K562 (cell line): ENCODE measurements around the gene WWOX. TPM values are rescaled to one million over a fixed set of nuclear protein-coding genes. Genes with fewer than 3 reads are reported as not detected.

Experiments used
- ATAC-seq: fragments of 200-7000 bp; cut with Tn5 transposase; 3 replicates; pipeline ENCODE4 v1.9.1; 2020; ENCODE audit warnings: moderate library complexity
- BruUV-seq: library from RNA; stranded (reverse); fragments of 400-500 nt; replicated peaks from 2 replicates; lab custom pipeline; 2021; lab: Mats Ljungman, UMichigan
- CTCF ChIA-PET: fragments of 300-600 bp; formaldehyde crosslinking; extraction: SDS; loops from one replicate; lab custom pipeline; 2021; ENCODE audit warnings: low intra/inter-chr PET ratio; lab: Yijun Ruan, JAX
- POLR2A ChIA-PET: fragments of 300-600, 350-650 bp; sonication (Branson Sonifier 250); formaldehyde crosslinking; extraction: SDS; loops from one replicate; lab custom pipeline; 2021; ENCODE audit warnings: antibody characterized with exemption, inconsistent platforms; lab: Yijun Ruan, JAX
- DNase-seq, 4 experiments: peaks; one replicate each; pipeline versions ENCODE4 v3.0.0 to v3.0.0-alpha.2; 2011 to 2018; ENCODE audit warnings: low spot score in 3 of 4, mixed read lengths in 3 of 4; ENCODE audit errors: extremely low read depth in 1 of 4
- FAIRE-seq: peaks from 2 replicates; lab custom pipeline; 2011; peaks lifted over from hg19 to GRCh38; lab: Jason Lieb, UNC
- H2AFZ ChIP-seq: 2 replicates; pipeline ENCODE4 v1.6.0; 2011; ENCODE audit warnings: low read depth, low read length, control low read depth, inconsistent platforms
- H3K27ac ChIP-seq: fragments of 200-600 bp; 3 replicates; pipeline ENCODE4 v1.8.0; 2011; ENCODE audit warnings: low read depth, mild to moderate bottlenecking, control low read depth, inconsistent platforms, low read length, moderate library complexity, mixed read lengths; ENCODE audit errors: extremely low read depth
- H3K27me3 ChIP-seq, 2 experiments: fragments of 300-600 bp in 1 of 2; 2 replicates in 1 of 2; 3 replicates in 1 of 2; pipeline versions ENCODE4 v1.6.0 to v1.8.0; 2011; ENCODE audit warnings: inconsistent platforms in 2 of 2, low read length in 2 of 2, mild to moderate bottlenecking in 1 of 2, mixed read lengths in 1 of 2, moderate library complexity in 1 of 2; ENCODE audit not compliant: control insufficient read depth in 2 of 2, insufficient read depth in 2 of 2
- H3K36me3 ChIP-seq: fragments of 300-600 bp; 3 replicates; pipeline ENCODE4 v1.8.0; 2011; ENCODE audit warnings: mild to moderate bottlenecking, low read length, inconsistent platforms; ENCODE audit not compliant: control insufficient read depth, insufficient read depth
- H3K4me1 ChIP-seq, 2 experiments: fragments of 200-600 bp in 1 of 2; replicated peaks in 1 of 2; 2 replicates in 1 of 2; 3 replicates in 1 of 2; pipeline versions ENCODE4 v1.5.1 to v1.8.0; 2011; ENCODE audit warnings: inconsistent platforms in 2 of 2, low read length in 2 of 2, mild to moderate bottlenecking in 1 of 2, mixed read lengths in 1 of 2, moderate library complexity in 1 of 2; ENCODE audit not compliant: control insufficient read depth in 2 of 2, insufficient read depth in 2 of 2
- H3K4me2 ChIP-seq: 2 replicates; pipeline ENCODE4 v1.6.1; 2011; ENCODE audit warnings: low read length, control low read depth, inconsistent platforms, mixed read lengths; ENCODE audit not compliant: insufficient read depth
- H3K4me3 ChIP-seq: fragments of 200-600 bp; sonication (generic), shearing (Covaris generic); 2 replicates; pipeline ENCODE4 v1.5.1; 2016; ENCODE audit warnings: control low read depth, inconsistent platforms
- H3K79me2 ChIP-seq: fragments of 200-600 bp; 3 replicates; pipeline ENCODE4 v1.8.0; 2011; ENCODE audit warnings: low read length, inconsistent platforms; ENCODE audit not compliant: control insufficient read depth, insufficient read depth
- H3K9ac ChIP-seq, 2 experiments: 2 replicates each; pipeline versions ENCODE4 v1.6.0 to v1.6.1; 2011; ENCODE audit warnings: low read depth in 2 of 2, low read length in 2 of 2, control low read depth in 1 of 2, inconsistent platforms in 1 of 2, mild to moderate bottlenecking in 1 of 2, mixed read lengths in 1 of 2; ENCODE audit not compliant: insufficient read depth in 1 of 2
- H3K9me1 ChIP-seq: one replicate; pipeline ENCODE4 v1.6.0; 2011; ENCODE audit warnings: inconsistent platforms, mild to moderate bottlenecking, low read length, moderate library complexity; ENCODE audit not compliant: control insufficient read depth, insufficient read depth
- H3K9me3 ChIP-seq: replicated peaks from 2 replicates; pipeline ENCODE4 v1.5.1; 2011; ENCODE audit warnings: low read depth, low read length, inconsistent platforms; ENCODE audit not compliant: control insufficient read depth, insufficient read depth
- H4K20me1 ChIP-seq: replicated peaks from 2 replicates; pipeline ENCODE4 v1.6.1; 2011; ENCODE audit warnings: low read length, inconsistent platforms, mixed read lengths; ENCODE audit not compliant: control insufficient read depth, insufficient read depth
- ARHGAP35 ChIP-seq: fragments of 450-650 bp; IDR thresholded peaks from 2 replicates; pipeline ENCODE4 v1.6.1; 2018; ENCODE audit not compliant: partially characterized antibody
- ARNT ChIP-seq, 2 experiments: fragments of 450-650 bp; IDR thresholded peaks; 2 replicates each; pipeline ENCODE4 v1.6.1; 2016; ENCODE audit warnings: mild to moderate bottlenecking in 1 of 2
- HNRNPH1 ChIP-seq: fragments of 200-400 bp; formaldehyde crosslinking; optimal IDR thresholded peaks from 2 replicates; pipeline ENCODE3; 2017; ENCODE audit warnings: low read depth, mild to moderate bottlenecking, low read length, moderate library complexity
- NBN ChIP-seq: fragments of 450-650 bp; IDR thresholded peaks from 2 replicates; pipeline ENCODE4 v1.6.1; 2016; ENCODE audit warnings: low read depth, mild to moderate bottlenecking
- SRSF3 ChIP-seq: fragments of 200-400 bp; formaldehyde crosslinking; IDR thresholded peaks from 2 replicates; pipeline ENCODE4 v1.6.1; 2016; ENCODE audit warnings: mild to moderate bottlenecking, low read length, moderate library complexity; ENCODE audit not compliant: insufficient read depth
- TSC22D4 ChIP-seq: fragments of 450-650 bp; IDR thresholded peaks from 2 replicates; pipeline ENCODE4 v1.6.1; 2016; ENCODE audit warnings: missing genetic modification characterization, missing biosample characterization, control low read depth
- ZBED1 ChIP-seq: IDR thresholded peaks from 2 replicates; pipeline ENCODE4 v1.6.1; 2014
- ZNF23 ChIP-seq: fragments of 250-450 bp; sonication (Bioruptor Pico); IDR thresholded peaks from 2 replicates; pipeline ENCODE4 v1.4.0; 2020; ENCODE audit warnings: mild to moderate bottlenecking
- WGBS: fragments of 100-300 bp; shearing (Covaris generic); methylation state at CpG from one replicate; pipeline ENCODE4 v1.1.6; 2016; ENCODE audit warnings: low coverage, mixed read lengths; ENCODE audit not compliant: insufficient coverage; ENCODE audit errors: missing lambda C conversion rate; 5-methylcytosine and 5-hydroxymethylcytosine counted together
- in situ Hi-C: fragments of 300-500 bp; cut with MboI; formaldehyde crosslinking; loops from 4 replicates; pipeline ENCODE4 v1.15.0; 2018; ENCODE audit warnings: inconsistent platforms, mixed read lengths
- intact Hi-C: fragments of 100-400 bp; cut with micrococcal nuclease; formaldehyde crosslinking; loops from 2 replicates; pipeline ENCODE4 v1.14.2; 2022
- polyA plus RNA-seq, 8 experiments: library from polyadenylated mRNA; depleted of rRNA in 4 of 8; stranded (reverse) in 5 of 8; unstranded in 3 of 8; fragments of >200 nt; fragmentation: Nextera tagmentation in 2 of 8; fragmentation: Illumina TruSeq in 1 of 8; extraction: Ambion mirVana in 2 of 8; extraction: Trizol in 1 of 8; gene quantifications; 2 replicates each; pipeline versions ENCODE4 v1.2.1 to v1.2.3, GENCODE V29; 2011 to 2014; ENCODE audit warnings: inconsistent platforms in 1 of 8, missing spikeins in 1 of 8
- total RNA-seq, 7 experiments: library from RNA; depleted of rRNA in 6 of 7; stranded (reverse); fragments of >200 nt in 6 of 7; fragmentation: Illumina TruSeq in 2 of 7; extraction: Trizol in 2 of 7; gene quantifications; 2 replicates each; pipeline versions ENCODE4 v1.2.1 to v1.2.3, GENCODE V29; 2011 to 2021; ENCODE audit warnings: low replicate concordance in 1 of 7
- TF ChIP-seq, protein P1 (sequence below): fragments of 200-400 bp; formaldehyde crosslinking; IDR thresholded peaks from 2 replicates; pipeline ENCODE4 v1.6.1; 2017; ENCODE audit warnings: mild to moderate bottlenecking, low read depth, low read length, moderate library complexity
- TF ChIP-seq, protein P2 (sequence below), 2 experiments: fragments of 150-350 bp in 1 of 2; IDR thresholded peaks; 2 replicates each; pipeline ENCODE4 v1.6.1; 2012 to 2016; ENCODE audit warnings: low read depth in 2 of 2, low read length in 2 of 2, mild to moderate bottlenecking in 1 of 2, moderate library complexity in 1 of 2

Gene WWOX
- total and polyA plus RNA-seq, 9 of the 15 experiments (the other 6 are each of a cell fraction or from before 2014, with no cell fraction given): 1.6 to 22.7 (median 8.1) TPM

DNA sequence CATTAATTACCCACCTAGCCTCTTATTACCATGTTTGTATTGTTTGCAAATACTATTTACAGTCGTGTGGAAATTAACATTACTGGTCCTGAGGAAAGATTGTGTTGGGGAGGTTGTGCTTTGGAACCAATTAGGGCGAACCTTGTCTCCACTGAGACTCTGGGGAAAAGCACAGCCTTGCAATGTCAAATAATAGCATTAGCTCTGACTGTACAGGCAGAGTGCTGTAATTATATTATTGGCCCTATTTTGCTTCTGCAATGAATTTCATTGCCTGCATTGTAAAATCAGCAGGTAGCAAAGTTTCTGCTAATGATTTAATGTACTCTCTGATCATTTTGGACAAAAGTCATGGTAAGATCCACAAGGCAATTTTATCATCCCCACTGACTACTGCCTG lies 97.0 kb downstream of the WWOX start:
- Histone ChIP-seq H3K4me3 (no peak overlapping the region), H3K36me3 (no peaks in the 10 kb centered on the region), H3K9me3 (no peaks in the 10 kb centered on the region), H2AFZ (no peak overlapping the region), H3K4me1 (no peaks in the 10 kb centered on the region), H3K9me1 (no peaks in the 10 kb centered on the region), H3K4me2 (no peak overlapping the region), H3K27ac (no peak overlapping the region), H3K9ac (no peak overlapping the region), H3K79me2 (no peaks in the 10 kb centered on the region), H3K27me3 (peaks cover 6 to 8% of the 10 kb centered on the region in 2 experiments; a peak in 4 of 5 replicates), H4K20me1 (0 out of 2 replicates have a peak, but pooled peaks cover 2% of the 10 kb centered on the region)
- ChIA-PET POLR2A (no interaction called here), CTCF (no interaction called here)
- intact Hi-C loops: no loop called here
- in situ Hi-C loops: no loop called here
- 0% methylated on average over 2 of the region's 2 CpGs for WGBS
- no peak for TF ChIP-seq ARNT (IDR thresholded peaks at IDR 0.05)
- TF ChIP-seq, protein P1, sequence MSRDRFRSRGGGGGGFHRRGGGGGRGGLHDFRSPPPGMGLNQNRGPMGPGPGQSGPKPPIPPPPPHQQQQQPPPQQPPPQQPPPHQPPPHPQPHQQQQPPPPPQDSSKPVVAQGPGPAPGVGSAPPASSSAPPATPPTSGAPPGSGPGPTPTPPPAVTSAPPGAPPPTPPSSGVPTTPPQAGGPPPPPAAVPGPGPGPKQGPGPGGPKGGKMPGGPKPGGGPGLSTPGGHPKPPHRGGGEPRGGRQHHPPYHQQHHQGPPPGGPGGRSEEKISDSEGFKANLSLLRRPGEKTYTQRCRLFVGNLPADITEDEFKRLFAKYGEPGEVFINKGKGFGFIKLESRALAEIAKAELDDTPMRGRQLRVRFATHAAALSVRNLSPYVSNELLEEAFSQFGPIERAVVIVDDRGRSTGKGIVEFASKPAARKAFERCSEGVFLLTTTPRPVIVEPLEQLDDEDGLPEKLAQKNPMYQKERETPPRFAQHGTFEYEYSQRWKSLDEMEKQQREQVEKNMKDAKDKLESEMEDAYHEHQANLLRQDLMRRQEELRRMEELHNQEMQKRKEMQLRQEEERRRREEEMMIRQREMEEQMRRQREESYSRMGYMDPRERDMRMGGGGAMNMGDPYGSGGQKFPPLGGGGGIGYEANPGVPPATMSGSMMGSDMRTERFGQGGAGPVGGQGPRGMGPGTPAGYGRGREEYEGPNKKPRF: no peak
- TF ChIP-seq, protein P2, sequence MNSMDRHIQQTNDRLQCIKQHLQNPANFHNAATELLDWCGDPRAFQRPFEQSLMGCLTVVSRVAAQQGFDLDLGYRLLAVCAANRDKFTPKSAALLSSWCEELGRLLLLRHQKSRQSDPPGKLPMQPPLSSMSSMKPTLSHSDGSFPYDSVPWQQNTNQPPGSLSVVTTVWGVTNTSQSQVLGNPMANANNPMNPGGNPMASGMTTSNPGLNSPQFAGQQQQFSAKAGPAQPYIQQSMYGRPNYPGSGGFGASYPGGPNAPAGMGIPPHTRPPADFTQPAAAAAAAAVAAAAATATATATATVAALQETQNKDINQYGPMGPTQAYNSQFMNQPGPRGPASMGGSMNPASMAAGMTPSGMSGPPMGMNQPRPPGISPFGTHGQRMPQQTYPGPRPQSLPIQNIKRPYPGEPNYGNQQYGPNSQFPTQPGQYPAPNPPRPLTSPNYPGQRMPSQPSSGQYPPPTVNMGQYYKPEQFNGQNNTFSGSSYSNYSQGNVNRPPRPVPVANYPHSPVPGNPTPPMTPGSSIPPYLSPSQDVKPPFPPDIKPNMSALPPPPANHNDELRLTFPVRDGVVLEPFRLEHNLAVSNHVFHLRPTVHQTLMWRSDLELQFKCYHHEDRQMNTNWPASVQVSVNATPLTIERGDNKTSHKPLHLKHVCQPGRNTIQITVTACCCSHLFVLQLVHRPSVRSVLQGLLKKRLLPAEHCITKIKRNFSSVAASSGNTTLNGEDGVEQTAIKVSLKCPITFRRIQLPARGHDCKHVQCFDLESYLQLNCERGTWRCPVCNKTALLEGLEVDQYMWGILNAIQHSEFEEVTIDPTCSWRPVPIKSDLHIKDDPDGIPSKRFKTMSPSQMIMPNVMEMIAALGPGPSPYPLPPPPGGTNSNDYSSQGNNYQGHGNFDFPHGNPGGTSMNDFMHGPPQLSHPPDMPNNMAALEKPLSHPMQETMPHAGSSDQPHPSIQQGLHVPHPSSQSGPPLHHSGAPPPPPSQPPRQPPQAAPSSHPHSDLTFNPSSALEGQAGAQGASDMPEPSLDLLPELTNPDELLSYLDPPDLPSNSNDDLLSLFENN (IDR thresholded peaks at IDR 0.05; ENCODE audit: low read depth in 2 of 2, low read length in 2 of 2): no peak
- TF ChIP-seq HNRNPH1: no peak
- no peak for TF ChIP-seq SRSF3
- TF ChIP-seq ARHGAP35: no peak
- TF ChIP-seq ZBED1: no peak
- no peak for TF ChIP-seq NBN
- no peak for TF ChIP-seq TSC22D4
- no peak for TF ChIP-seq ZNF23 (CRISPR knock-in tag)
- no peak for FAIRE-seq
- no TSS peak for BruUV-seq
- no peak for ATAC-seq
- DNase-seq: no peak
